KOPT-K1 (cell line): Measurements from ENCODE around the gene HOXB3.

ENCODE experiments used
- H3K27ac ChIP-seq: fragments of 200-600 bp; sonication (generic); 2 replicates; pipeline ENCODE4 v1.5.1; 2016; ENCODE audit warnings: antibody characterized with exemption, mild to moderate bottlenecking, low read depth, low read length; ENCODE audit not compliant: poor library complexity, severe bottlenecking
- H3K36me3 ChIP-seq: fragments of 200-600 bp; sonication (generic); 2 replicates; pipeline ENCODE4 v1.5.1; 2017; ENCODE audit warnings: antibody characterized with exemption, mild to moderate bottlenecking, low read length, moderate library complexity; ENCODE audit not compliant: insufficient read depth
- H3K9me3 ChIP-seq: fragments of 200-600 bp; sonication (generic); 2 replicates; pipeline ENCODE4 v1.5.1; 2017; ENCODE audit warnings: antibody characterized with exemption, low read length, mild to moderate bottlenecking; ENCODE audit not compliant: insufficient read depth, poor library complexity, severe bottlenecking

HOXB3 gene

DNA sequence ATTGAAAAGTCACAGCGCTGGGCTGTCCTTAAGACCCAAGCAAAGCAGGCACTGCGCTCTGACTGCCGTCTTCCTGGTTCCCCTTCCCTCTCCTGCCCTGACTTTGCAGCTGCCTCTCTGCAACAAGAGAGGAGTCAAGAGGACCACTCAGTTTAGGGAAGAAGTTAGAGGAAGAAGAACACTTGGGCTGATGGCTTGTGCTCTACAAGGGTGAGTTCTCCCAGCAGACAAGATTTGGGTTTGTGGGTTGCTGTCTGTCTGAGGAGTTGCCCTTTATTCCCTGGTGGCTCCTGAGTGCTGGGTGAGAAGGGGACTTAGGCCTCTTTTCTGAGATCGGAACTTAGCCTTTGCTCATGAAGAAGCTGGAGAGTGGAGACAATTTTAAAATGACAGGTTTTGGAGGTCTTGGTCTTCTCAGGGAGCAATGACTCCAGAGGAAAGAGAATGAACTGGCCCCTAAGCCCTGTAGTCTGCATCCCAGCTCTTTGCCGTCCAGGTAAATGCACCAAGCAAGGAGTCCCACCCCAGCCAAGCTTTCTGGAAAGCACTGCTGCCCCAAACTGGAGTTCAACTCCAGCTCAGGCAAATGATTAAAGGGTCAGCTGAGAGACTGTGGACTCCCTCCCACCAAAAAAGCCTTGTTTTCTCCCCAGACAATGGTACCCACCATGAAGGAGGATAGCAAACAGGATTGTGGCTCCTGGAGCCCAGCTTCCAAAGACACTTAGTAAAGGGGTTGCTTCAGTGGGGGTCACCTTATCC, 38.8 kb upstream of the HOXB3 start:
- Histone ChIP-seq H3K27ac (no peak overlapping the region), H3K36me3 (no peaks in the 10 kb centered on the region), H3K9me3 (no peaks in the 10 kb centered on the region)

DNA sequence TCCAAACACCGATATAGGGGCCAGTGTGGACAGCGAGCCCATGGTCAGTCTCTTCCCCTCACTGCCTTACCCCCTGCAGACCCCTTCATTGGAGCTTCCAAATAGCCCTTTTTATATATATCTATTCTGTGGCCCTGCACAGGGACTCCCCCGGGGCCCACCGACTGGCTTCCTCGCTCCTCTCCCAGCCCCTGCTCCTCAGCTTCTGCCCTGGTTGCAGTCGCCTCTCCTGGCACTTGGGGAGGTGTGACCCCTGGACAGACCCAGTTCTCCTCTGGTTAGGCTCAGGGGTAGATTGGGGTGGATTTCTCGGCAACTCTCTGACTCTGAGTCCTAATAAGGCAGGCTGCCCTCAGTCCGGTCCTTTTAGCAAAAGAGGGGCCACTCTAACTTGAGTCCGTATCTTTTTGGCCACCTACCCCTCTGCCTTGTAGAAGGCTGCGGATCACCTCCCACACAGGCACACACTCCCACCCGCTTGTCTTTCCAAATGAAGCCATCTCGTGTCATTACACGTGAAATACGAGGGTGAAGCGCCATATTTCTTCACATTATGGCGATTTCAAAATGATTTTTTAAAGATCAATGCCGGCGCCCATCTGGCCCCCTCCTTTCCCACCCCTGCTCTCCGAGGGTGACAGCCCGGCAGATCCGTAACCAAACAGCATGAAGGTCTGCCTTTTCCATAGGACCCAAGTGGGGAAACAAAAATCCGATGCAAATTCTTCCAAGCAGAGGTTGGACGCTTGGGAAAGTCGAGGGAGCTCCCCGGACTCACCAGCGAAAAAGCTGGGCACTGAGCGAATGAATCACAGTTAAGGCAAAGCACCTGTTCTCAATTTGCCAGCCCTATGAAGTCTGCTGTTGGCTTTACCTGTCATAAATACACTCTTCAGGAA, 37.8 kb upstream of the HOXB3 start:
- Histone ChIP-seq H3K27ac (no peak overlapping the region), H3K9me3 (no peaks in the 10 kb centered on the region), H3K36me3 (no peaks in the 10 kb centered on the region)

DNA sequence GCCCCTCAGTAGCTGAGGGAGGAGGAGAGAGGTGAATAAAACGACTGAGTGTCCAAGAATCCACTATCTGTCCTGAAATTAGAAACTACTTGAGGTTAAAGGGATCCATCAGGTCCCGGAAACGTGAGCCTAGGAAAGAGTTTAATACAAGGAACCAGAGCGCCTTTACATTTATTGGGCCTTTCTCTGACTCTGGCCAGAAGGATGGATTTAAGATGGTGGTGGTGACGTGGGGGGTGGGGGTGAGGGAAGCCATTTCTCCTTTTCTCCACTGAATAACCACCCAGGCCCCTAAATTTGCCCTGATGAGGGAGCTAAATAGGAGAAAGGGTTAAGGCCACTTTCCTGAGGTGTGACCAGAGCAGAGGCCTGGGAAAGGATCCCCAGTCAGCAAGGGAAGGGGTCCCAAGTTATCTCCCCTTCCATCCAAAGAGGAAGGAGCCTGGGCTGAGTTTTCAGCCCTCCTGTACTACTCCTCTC, 37.1 kb upstream of the HOXB3 start:
- Histone ChIP-seq H3K27ac (no peak overlapping the region), H3K9me3 (no peaks in the 10 kb centered on the region), H3K36me3 (no peaks in the 10 kb centered on the region)

DNA sequence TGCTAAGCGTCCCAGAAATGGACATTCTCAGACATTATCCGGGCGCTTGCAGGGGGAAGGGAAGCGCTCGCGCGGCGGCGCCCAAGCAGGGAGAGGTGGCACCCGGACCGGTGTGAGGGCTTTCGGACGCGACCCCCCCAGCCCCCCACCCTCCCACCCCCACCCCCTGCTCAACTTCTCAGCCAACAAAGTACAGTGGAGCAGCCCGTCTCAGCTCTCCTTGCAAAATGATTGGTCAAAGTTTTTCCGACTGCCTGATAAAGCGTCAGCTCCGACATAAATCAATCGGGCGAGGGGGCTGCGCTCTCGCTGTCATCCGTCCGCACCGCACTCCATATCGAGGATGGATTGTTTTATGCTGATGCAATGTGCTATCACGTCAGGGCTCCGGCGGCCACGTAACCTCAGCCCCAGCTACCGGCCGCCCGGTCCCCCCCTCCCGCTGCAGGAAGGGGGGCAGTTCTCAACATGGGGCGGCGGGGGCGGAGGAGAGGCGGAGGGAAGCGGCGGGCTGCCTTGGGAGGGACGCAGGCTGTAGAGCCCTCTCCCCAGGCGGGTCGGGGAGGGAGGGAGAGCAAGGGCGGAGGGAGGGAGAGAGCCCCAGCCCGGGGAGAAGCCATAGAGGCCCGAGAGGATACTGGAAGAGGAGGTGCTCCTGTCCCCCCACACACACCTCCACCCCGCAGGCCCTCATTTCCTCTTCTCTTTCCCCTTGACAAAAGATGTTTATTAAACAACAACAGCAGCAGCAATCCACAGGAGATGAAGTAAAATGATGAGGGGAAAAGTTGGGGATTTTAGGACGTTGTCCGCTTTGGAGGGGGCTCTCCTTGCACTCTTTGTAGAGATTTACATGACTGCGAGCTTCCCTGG, 36.4 kb upstream of the HOXB3 start, which contains the start of gene HOXB9:
Gene HOXB9, minus strand, starts transcription at position 114 of the 873 bp plus-strand sequence. Its CDS starts 89 bp downstream, at position 25.
- H3K27ac ChIP-seq = no peak within 1 kb of the TSS
- no peaks in the 10 kb centered on the region for H3K9me3 ChIP-seq
- H3K36me3 ChIP-seq = no peaks in the 10 kb centered on the region

DNA sequence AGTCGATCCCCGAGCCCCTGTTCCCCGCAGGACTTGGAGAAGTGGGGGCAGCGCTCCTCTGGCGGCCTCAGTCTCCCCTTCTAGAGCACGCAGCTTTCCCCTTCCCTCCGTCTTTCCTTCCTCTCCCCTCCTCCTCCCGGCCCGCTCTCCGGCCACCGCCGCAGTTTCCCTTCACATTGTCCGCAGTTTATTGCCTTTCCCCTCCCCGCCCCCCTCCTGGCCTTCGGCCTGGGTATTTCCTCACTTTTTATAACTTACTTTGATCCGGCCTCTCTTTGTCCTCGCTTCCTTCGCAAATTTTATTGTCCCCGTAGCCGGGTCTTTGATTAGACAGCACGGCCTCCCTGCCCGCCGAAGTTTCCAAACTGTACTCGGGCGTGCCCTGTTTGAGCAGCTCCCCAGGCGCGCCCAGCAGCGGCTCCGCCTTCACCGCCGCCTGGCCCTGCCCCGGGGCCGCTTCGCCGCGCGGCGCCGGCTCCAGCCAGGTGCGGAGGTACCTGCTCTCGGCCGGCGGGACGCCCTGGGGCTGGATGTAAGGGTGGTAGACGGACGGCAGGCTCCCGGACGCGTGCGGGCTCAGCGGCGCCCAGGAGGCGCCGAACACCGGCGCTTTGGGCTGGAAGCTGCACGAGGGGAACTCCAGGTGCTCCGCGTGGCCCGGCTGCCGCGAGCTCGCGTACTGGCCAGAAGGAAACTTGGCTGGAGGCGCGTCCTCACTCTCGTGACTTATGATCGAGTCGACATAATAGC, 35.6 kb upstream of the HOXB3 start:
- Histone ChIP-seq H3K27ac (no peak overlapping the region), H3K9me3 (no peaks in the 10 kb centered on the region), H3K36me3 (no peaks in the 10 kb centered on the region)

DNA sequence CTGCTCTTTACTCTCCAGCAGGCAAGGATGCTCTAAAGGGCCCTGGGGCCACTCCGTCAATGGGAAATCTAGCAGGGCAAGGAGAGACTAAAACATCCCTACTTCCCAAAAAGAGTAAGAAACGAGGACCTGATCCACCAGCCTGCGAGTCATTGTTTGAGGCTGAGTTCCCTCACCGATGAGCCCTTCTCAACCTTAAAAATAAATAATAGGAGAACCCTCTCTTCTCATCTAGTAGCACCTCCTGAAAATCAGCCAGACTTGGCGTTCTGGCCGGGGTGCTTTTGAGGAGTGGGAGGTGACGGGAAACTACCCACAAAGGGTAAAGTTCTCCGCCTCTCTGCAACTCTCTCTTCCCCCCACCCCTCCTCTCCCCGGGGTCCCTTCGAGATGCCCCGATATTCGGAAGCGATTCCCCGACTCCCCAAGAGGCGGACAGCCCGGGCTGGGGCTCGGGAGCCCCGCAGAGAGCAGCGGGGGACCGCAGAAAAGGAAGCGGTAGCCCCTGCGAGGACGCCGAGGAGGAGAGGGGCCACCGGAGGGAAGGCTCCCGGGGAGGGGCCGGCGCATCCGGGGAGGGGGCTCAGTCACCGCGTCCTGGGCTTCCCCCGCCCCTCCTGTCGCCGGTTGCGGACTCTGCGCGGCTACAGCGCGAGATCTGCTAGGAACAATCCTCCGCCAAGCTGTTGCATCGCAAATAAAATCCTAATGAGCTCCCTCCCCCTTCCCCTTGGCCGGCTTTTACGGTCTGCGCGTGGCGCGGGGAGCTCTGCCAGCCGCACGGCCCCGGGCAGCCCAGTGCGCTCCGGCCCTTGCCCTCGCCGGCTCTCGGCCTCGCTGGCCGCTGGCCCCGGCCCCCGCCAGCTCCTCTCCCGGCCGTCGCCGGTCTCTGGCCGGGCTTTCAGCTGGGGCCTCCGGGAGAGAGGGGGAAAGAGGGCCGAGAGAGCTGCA, 34.8 kb upstream of the HOXB3 start:
- H3K27ac ChIP-seq = no peak overlapping the region
- no peaks in the 10 kb centered on the region for H3K36me3 ChIP-seq
- H3K9me3 ChIP-seq = no peaks in the 10 kb centered on the region

DNA sequence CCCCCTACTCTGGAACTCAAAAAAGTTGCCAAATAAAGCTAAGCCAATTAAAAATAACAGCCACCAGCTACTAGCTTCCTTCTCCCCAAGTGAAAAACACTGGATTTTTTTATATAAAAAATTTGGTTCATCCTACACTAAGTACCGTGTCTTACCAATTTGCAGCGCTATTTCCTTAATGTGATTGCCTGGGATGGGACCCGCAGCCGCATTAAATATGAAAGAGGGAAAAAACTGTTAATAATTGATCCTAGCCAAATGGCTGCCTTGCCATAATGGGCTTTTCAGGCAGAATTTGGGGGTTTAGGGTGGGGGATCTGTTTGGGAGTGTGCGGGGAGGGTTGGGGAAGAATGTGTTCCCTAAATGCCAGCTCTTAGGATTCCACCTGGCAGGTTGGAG, 34.1 kb upstream of the HOXB3 start:
- Histone ChIP-seq H3K9me3 (no peaks in the 10 kb centered on the region), H3K27ac (no peak overlapping the region), H3K36me3 (no peaks in the 10 kb centered on the region)

DNA sequence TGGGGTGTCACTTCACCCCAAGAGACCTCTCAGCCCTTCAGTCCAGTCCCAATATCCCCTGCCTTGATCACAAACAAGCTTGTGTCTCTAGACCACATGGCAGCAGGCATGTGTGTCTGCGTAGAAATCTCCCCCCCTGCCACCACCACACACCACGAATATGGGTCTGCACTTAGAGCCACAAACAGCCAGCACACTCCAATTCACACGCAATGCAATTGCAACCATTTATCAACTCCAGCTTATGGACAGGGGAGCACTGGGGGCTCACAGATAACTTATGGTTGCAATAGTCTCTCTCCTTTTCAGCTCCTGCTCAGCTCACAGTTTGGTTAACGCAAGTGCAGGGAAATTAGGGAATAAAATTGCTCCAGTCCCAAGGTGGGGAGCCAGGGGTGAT, 33.5 kb upstream of the HOXB3 start:
- Histone ChIP-seq H3K9me3 (no peaks in the 10 kb centered on the region), H3K36me3 (no peaks in the 10 kb centered on the region), H3K27ac (no peak overlapping the region)

DNA sequence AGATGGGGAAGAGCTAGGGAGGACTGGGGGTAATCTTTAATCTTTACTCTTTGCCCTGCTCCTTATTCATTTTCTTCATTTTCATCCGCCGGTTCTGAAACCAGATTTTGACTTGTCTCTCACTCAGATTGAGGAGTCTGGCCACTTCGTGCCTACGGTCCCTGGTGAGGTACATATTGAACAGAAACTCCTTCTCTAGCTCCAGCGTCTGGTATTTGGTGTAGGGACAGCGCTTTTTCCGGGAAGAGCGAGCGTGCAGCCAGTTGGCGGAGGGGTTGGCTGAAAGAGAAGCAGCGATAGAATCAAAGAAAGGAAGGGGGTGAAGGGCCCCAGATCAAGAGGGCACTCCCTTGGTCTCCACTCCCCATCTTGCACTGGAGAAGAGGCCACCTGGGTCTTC, 32.8 kb upstream of the HOXB3 start:
- no peaks in the 10 kb centered on the region for H3K9me3 ChIP-seq
- H3K36me3 ChIP-seq = no peaks in the 10 kb centered on the region
- no peak overlapping the region for H3K27ac ChIP-seq

DNA sequence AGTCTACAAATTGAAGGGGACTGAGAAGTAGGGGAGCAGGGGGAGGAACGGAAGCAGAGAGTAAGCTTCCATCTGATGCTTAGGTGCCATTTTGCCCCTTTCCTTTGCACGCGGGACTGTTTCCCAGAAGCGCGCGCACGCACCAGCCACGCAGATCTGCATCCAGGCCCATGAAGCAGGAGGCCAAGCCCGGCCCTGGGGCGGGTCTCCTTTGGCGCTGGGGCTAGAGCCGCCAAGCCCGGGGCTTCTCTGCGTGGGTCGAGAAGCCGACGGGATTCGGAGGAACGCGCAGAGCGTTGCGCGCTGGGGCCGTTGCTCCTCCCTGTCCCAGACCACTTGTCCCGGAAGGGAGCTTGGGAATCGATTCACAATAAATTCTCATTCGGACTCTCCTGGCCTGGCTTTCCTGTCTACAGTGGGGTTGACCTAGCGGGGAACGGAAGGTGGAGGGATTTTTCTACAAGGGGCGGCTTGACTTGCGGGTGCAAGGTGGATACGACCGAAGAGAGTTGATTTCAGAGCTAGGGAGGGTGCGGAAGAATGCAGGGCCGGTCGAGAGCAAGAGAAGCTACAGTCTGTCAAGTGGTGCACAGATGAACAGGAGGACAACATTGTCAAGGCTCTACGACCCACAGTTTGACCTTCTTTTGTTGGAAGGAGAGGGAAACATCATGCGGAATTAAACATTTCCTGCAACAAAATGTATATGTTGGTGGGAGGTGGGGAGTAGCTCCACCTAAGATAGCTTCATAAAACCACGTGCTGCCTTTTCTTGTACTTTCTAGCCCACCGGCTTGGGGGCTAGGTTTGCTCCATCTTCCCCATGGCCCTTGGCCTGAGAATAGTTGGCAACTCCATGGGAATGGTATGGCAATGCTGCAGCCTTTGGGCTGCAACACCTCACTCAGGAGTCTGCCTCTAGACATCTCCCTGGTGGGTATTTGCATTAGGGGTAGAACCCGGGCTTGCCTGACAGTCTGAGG, 31.7 kb upstream of the HOXB3 start:
- H3K9me3 ChIP-seq = no peaks in the 10 kb centered on the region
- no peaks in the 10 kb centered on the region for H3K36me3 ChIP-seq
- H3K27ac ChIP-seq = no peak overlapping the region

DNA sequence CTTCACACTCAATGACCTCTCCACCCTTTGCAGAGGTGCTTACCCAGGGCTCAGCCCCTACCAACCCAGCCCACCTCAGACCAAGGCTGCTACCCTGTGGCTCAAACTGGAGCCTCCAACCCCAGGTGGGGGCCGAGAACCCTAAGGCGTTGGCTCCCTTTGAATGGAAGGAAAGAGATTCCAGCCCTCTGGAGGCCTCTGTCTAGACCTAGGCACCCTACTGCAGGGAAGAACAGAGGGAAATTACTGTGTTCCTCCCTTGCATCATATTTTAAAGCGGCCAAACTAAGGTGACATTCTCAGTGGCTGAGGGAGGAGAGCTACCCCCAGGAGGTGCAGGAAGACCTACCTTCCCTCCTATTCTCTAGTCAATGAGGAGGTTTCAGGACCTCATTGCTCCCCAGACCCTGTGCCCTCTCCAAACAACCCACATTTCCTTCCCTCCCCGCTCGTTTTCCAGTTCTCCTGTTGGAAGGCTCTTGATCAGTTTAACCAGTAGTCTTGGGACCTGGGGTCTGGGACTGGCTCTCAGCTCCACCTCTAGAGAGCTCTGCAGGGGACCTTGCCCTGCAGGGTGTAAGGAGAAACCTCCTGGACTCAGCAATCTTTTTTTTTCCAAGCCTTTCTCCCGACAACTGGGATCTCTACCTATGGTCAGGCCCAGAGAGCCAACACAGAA, 30.6 kb upstream of the HOXB3 start:
- Histone ChIP-seq H3K27ac (no peak overlapping the region), H3K36me3 (no peaks in the 10 kb centered on the region), H3K9me3 (no peaks in the 10 kb centered on the region)

DNA sequence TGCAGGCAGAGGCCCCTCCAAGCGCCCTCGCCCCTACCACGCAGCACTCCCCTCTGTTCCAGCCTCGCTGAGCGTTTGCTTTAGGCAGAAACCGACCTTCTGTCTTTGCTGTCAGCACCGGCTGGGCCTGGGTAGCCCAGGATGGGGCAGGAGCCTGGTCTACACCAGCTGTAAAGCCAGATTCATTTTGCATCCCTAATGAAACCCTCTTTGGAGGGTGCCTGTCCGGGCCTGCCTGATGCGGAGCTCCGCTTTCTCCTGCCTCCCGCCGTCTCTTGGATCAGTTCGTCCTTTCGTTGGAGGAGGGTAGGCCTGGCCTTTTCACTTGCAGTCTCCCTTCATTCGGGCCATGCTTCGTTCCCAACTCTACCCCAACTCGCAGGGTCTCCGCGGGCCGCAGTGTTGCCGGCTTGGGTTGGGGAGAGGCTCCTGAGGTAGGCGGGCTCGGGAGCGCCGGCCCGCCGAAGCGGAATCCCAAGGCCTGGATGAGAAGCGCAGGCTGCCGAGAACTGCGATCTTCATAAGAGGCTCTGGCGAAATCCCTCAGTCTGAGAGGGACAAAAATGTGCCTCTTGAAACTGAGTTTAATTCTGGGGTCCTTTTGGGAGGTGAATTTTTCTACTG, 29.9 kb upstream of the HOXB3 start:
- H3K9me3 ChIP-seq = no peaks in the 10 kb centered on the region
- no peak overlapping the region for H3K27ac ChIP-seq
- no peaks in the 10 kb centered on the region for H3K36me3 ChIP-seq
